ENCODE data around the gene UBAC1. TPM values are rescaled to one million over a fixed set of nuclear protein-coding genes. Genes with fewer than 3 reads are reported as not detected.
A peak's percentile ranks its signal among the peaks of the same experiment; 100 is the strongest.
"Not testable (repeated sequence)": the region's sequence is repeated elsewhere in the genome, so short reads cannot be mapped to it uniquely, and the experiment has no call there.

UBAC1 gene
- total RNA-seq, 1 experiment from 2014 or later: 75.3 TPM

DNA sequence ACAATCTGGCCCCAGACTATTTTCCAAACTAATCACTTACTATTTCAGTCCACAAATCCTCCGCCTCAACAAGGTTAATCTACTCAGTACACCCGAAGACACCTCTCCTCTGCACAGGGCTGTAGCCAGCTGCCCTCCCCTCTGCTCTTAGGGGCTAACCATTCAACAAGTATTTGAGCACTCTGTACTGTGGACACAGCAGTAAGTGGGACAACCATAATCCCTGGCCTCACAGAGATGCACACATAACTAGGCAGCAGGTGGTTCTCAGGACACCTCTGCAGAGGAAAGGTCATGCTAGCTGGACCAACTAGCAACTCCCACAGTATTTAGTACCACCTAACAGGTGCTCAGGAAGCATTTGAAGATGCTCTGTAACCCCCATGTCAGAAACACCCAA is 59.3 kb downstream of the UBAC1 start:
- no peak for DNase-seq (ENCODE audit: low read depth)

GRCh38 chr9:135901031-135901758 is 60.0 kb downstream of the UBAC1 start:
- DNase-seq (ENCODE audit: low read depth): no peak

DNA sequence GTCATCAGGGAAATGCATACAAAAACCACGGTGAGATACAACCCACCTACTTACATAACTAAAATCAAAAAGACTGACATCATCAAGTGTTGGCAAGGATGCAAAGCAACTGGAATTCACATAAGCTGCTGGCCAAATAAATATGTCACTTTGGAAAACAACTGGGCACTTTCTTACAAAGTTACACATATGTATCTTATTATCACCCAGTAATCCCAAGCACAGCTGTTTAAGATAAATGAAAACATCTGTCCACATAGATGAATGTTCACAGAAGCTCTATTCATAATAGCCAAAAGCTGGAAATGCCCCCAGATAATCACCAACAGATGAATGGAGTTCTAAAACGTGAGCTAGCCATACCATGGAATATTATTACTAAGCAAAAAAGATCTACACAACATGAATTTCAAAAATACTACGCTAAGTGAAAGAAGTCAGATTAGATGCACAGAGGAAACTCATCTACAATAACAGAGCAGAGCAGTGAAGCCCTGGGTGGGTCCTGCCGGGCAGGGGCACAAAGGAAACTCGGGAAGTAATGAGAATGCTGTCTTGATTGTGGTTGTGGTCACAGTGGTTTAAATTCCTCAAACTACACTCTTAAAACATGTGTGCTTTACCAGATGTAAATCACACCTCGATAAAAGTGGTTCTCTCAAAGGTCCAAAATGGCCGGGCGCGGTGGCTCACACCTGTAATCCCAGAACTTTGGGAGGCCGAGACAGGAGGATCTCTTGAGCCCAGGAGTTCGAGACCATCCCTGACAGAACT is 62.4 kb downstream of the UBAC1 start:
- DNase-seq (ENCODE audit: low read depth): peak; percentile 55

- no peak for DNase-seq (ENCODE audit: low read depth)
Observed at GRCh38 chr9:135896626-135897025, 64.5 kb downstream of the UBAC1 start.

DNA sequence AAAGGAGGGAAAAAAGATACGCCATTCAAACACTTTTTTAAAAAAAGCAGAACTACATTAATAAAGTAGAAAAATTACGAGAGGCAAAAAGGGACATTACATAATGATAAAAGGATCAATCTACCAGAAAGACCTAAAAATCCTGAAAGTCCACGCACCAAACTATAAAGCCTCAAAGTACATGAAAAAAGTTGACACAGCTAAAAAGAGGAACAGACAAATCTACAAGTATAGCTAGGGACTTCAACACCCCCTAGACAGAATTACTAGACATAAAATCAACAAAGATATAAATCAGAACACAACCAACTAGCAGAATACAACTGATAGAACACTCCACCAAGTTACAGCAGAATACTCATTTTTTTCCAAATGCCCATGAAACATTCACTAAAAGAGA is 65.0 kb downstream of the UBAC1 start:
- no peak for DNase-seq (ENCODE audit: low read depth)

GRCh38 chr9:135895202-135895848 is 65.8 kb downstream of the UBAC1 start:
- DNase-seq (ENCODE audit: low read depth): no peak

DNA sequence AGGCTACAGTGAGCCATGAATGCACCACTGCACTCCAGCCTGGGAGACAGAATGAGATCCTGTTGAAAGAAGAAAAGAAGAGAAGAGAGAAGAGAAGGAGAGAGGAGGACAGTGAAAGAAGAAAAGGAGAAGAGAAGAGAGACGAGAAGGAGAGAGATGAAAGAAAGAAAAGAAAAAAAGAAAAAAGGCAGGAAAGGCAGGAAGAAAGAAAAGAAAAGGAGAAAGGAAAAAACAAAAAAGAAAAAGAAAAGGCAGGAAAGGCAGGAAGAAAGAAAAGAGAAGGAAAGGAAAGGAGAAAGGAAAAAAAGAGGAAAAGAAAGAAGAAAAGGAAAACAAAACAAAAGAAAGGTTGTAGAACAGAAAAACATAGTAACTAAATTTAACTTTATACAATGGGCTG is 68.1 kb downstream of the UBAC1 start:
- DNase-seq (ENCODE audit: low read depth): no peak

GRCh38 chr9:135892327-135892726 is 68.8 kb downstream of the UBAC1 start:
- DNase-seq (ENCODE audit: low read depth): not testable (repeated sequence)

DNA sequence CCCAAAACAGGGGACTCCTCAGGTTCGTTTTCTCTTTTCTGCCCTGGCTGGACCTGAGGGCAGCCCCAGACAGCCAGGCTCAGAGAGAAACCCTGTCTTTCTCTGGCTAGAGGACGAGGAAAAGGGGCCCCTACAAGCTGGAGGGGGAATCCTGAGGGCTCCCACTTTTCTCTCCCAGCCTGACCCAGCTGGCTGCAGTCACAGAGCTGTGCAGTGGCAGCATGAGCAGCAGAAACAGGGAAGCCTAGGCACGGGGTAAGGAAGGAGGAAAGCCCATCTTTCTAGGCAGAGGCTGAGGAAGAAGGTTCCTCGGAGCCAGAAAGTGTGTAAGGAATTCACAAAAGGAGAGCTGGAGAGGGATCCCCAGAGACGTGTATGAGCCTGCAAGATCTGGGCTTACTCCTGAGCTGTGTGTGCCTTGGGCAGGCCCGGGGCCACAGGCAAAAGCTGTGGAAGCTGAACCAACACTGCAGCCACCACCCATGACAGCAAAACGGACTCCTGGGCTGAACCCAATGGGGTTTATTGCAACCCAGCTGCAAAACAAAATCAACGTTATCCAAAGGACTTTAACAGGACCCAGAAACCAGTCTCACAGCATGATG is 70.0 kb downstream of the UBAC1 start:
- no peak for DNase-seq (ENCODE audit: low read depth)

GRCh38 chr9:135890190-135891026 is 70.8 kb downstream of the UBAC1 start:
- no peak for DNase-seq (ENCODE audit: low read depth)

DNA sequence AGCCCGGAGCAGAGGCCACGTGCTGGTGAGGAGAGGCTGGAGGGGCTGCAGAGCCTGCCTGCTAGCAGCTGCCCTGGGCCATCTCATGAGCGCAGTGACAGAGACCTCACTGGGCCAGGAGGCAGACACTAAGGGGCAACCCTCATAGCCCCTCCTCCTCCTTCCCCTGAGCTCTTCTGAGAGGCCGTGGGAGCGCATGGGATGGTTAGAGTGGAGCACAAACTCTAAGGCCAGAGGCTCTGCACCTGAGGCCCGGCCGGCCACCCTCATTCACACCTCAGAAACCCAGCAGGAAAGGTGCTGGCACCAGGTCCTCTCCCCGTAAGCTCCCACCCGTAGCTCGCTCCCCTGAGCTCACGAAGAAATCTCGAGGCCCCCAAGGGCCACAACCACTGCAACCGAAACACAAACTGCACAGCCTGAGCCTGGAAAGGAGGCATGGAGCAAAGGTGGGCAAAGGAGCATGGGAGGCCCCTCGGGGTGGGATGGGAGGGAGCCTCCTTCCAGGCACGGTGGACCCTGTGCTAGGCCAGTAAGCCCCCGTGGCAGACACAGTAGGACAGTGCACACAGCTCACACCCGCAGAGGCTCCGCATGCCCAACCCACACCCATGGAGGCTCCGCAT is 71.5 kb downstream of the UBAC1 start:
- no peak for DNase-seq (ENCODE audit: low read depth)

DNA sequence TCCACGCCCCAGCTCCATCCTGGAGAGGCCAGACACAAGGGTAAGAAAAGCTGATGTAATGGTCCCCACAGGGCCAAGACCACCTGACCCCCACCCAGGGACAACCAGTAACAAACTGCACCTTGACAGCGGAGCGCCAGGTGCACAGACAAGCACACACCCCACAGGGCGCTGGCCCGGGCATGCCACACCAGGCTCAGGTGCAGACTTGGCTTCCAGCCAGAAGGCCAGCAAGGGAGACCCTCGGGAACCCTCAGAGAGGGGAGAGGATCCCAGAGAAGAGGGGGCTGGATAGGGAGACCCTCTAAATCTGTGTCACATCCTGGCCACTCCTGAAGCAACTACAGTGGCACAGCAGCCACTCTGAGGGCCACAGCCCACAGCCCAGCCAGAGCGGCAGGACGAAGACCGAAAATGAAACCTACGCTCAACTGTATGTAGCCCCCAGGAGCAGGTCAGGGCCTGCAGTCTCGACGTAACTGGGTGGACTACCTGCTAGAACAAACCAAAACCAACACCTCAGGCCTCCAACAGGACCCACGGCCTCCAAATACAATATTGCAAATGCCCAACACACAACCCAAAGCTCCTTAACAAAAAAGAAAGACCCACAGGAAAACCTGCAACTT is 72.3 kb downstream of the UBAC1 start:
- no peak for DNase-seq (ENCODE audit: low read depth)

GRCh38 chr9:135888126-135888765 is 72.9 kb downstream of the UBAC1 start:
- no peak for DNase-seq (ENCODE audit: low read depth)

DNA sequence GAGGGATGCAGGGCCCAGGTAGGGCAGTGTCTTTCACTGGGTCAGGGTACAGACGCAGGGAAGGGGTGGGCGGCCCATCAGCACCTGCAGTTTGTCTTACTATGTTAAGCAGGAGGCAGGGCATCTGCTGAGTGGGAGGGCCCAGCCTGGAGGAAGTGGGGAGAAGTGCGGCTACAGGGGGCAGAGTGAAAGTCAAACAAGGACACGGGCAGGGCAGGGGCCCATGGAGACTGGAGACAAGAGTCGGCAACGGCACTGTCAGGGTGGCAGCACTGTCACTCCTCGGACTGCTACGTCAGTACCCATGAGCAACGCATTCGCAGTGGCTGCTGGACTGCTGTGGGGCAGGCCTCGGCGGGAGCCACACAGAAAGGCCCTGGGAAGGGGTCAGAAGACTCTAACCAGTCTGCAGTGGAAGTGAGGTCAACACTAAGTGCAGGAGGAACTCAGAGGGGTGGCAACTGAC is 73.6 kb downstream of the UBAC1 start:
- DNase-seq (ENCODE audit: low read depth): no peak

GRCh38 chr9:135887021-135887507 is 74.1 kb downstream of the UBAC1 start:
- DNase-seq (ENCODE audit: low read depth): peak; percentile 65

GRCh38 chr9:135886147-135886981 is 74.8 kb downstream of the UBAC1 start:
- DNase-seq (ENCODE audit: low read depth): no peak

GRCh38 chr9:135885100-135885853 is 75.9 kb downstream of the UBAC1 start:
- DNase-seq (ENCODE audit: low read depth): no peak
